Ureter (tissue), 1 donor: ENCODE data around the gene SLC7A8. TPM values are rescaled to one million over a fixed set of nuclear protein-coding genes. Genes with fewer than 3 reads are reported as not detected.
"Not testable (repeated sequence)": the region's sequence is repeated elsewhere in the genome, so short reads cannot be mapped to it uniquely, and the experiment has no call there.

ENCODE experiments used
- DNase-seq: peaks from one replicate; pipeline ENCODE4 v3.0.0-alpha.2; 2020; ENCODE audit warnings: low spot score
- total RNA-seq: library from RNA; stranded (reverse); gene quantifications from one replicate; pipeline ENCODE4 v1.2.4, GENCODE V29; 2023
- donor health status: DM: yes; HTN: yes; CAD: no.

The SLC7A8 gene
- total RNA-seq, result 58.5 TPM

GRCh38 chr14:23183479-23183878 lies at the start of gene SLC7A8:
TSS of gene SLC7A8 (minus strand) at chr14:23183660. CDS start at chr14:23182914, 746 bp downstream.
- DNase-seq, result peak; percentile 61

- DNase-seq, result not testable (repeated sequence)
Measured at GRCh38 chr14:23232241-23232808, 48.9 kb upstream of the SLC7A8 start.

- DNase-seq, result no peak
Measured at GRCh38 chr14:23228812-23229211, 45.4 kb upstream of the SLC7A8 start.

DNA sequence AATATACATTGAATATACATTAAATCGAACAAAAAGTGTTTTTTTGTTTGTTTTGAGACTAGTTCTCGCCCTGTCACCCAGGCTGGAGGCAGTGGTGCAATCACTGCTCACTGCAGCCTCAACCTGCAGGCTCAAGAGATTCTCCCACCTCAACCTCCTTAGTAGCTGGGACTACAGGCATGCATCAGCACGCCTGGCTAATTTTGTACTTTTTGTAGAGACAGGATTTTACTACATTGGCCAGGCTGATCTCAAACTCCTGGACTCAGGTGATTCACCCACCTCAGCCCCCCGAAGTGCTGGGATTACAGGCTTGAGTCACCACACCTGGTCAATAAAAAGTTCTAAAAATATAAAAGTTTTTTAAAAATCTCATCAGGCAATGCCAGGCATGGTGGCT lies 44.1 kb upstream of the SLC7A8 start:
- DNase-seq, result no peak

DNA sequence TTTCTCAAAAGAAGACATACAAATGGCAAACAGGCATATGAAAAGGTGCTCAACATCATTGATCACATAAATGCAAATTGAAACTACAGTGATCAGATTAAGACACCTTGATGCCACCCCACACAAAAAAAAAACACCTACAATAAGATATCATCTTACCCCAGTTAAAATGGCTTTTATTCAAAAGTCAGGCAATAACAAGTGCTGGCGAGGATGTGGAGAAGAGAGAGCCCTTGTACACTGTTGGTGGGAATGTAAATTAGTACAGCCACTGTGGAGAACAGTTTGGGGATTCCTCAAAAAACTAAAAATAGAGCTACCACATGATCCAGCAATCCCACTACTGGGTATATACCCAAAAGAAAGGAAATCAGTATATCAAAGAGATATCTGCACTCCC lies 41.5 kb upstream of the SLC7A8 start:
- not testable (repeated sequence) for DNase-seq

- DNase-seq, result no peak
Measured at GRCh38 chr14:23219075-23219474, 35.6 kb upstream of the SLC7A8 start.

DNA sequence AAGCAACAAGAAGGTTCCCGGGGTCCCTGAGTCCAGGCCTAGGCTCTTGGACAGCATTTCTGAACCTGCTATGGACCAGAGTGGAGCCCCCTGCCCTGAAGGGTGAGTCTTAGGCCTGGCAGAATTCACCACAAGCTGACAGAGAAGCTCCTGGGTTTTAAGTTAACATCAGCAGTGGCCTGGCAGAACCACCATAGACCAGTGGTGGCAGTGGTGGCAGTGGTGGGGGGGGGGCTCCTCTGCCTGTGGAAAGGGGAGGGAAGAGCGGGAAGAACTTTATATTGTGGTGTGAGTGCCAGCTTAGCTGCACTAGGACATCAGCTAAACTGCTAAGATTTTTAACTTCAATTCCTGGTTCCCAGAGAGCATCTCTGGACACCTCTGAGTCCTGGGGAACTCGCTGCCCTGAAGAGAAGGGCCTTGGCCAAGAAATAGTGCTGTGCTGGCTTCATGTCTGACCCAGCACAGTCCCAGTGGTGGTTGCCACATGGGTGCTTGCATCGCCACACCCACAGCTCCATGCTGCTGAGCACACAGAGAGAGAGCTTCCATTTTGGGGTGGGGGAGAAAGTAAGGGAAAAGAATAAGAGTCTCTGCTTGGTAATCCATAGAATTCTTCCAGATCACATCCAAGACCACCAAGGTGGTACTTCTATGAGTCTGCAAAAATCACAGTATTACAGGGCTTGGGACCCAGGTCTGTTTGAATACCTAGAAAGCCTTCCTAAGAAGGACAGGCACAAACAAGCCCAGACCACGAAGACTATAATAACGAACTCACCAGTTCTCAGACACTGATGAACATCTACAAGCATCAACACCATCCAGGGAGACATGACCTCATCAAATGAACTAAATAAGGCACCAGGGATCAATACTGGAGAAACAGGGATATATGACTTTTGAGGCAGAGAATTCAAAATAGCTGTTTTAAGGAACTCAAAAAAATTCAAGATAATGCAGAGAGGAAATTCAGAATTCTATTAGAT lies 33.9 kb upstream of the SLC7A8 start:
- DNase-seq, result no peak

DNA sequence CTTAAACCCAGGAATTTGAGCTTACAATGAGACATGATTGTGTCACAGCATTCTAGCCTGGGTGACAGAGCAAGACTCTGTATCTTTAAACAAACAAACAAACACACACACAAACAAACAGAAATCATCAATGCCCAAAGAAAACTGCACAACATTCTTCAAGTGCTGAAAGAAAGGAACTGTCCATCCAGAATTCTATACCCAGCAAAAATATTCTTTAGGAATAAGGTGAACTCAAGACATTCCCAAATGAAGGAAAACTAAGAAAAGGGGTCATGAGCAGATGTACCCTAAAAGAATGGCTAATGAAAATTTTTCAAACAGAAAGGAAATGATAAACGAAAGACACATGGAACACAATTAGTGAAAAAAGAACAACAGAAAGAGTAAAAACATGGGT lies 32.0 kb upstream of the SLC7A8 start:
- DNase-seq, result no peak

GRCh38 chr14:23209651-23210423 lies 26.4 kb upstream of the SLC7A8 start:
- DNase-seq, result no peak

- DNase-seq, result no peak
Measured at GRCh38 chr14:23208324-23208723, 24.9 kb upstream of the SLC7A8 start.

DNA sequence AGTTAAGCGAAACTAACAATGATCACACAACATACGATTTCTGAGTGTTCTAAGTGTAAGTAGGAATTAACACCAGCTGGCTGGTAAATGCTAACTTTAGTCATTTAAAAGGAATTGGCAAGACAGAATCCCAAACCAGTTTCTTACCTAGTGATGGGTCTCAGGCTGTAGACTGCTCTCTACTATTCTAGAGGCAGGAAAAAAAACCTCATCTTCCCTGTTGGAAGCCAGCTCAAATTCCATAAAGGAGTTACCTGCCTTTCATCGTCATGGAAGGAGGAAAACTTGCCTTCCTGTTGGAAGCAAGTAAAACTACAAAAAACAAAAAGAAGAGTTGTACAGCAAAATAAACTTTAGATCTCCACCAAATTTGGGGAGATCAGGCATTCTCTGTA lies 23.7 kb upstream of the SLC7A8 start:
- DNase-seq, result no peak

DNA sequence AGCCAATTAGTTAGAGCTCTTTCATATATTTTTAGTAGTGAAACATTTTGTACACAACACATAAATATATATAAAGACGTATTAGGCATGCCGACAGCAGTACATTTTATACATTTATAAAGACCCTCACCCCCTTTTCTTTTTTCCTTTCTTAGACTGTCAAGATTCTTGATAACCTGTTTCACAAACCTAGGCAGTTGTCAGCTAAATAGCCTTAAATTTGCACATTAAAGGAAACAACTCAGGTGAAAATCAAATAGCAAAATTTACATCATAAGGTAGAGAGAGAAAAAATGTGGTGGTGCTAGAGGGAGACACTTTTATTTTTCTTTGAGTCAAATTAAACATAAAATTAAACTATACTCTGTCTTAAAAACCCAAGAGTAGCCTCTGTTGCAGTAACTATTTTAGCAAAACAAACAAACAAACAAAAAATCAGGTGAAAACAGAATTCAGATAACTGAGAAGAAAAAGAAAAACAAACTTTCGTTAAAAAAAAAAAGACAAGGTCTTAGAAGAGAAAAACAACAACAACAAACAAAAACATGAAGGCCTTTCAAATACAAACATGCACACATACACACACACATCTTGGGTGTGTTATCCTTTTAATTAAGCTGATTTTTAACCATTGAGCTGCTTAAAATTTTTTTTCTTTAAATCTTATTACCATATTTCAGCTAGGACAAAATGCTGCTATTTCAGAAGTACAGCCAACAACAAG lies 23.1 kb upstream of the SLC7A8 start:
- DNase-seq, result no peak

- no peak for DNase-seq
Measured at GRCh38 chr14:23202001-23202400, 18.5 kb upstream of the SLC7A8 start.

GRCh38 chr14:23199141-23199540 lies 15.7 kb upstream of the SLC7A8 start:
- DNase-seq, result not testable (repeated sequence)

GRCh38 chr14:23196487-23196886 lies 13.0 kb upstream of the SLC7A8 start:
- DNase-seq, result not testable (repeated sequence)

- DNase-seq, result no peak
Measured at GRCh38 chr14:23195552-23196101, 12.2 kb upstream of the SLC7A8 start.

GRCh38 chr14:23193432-23193831 lies 10.0 kb upstream of the SLC7A8 start:
- DNase-seq, result no peak

GRCh38 chr14:23187925-23188324 lies 4.5 kb upstream of the SLC7A8 start:
- no peak for DNase-seq

DNA sequence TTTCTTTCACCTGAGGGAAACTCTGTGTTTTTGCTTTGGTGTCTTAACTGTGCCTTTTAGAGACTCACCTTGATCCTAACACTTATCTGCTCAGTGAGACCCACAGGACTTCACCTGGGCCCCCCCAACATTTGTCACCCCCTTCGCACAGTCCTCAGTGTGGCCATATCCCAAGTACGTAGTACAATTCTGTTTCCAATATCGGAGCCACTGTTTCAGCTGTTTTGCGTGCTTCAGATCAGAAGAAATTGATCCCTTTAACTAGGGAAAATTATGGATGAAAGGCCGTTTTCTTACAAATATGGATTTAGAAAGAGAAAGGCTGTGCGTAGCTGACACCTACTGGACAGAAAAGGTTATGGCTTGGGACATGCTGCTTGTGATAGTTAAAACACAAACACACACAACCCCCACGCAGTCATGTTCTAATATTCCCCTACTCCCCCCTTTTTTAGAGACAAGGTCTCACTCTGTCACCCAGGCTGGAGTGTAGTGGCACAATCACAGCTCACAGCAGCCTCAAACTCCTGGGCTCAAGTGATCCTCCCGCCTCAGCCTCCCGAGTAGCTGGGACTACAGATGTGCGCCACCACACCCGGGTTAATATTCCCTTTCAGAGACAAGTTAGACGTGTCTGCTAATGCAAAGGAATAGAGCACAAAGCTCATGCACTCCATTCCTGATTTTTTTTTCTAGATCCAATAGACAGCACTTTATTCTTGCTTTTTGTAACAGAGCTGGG lies 3.6 kb upstream of the SLC7A8 start:
- peak; percentile 58 for DNase-seq

DNA sequence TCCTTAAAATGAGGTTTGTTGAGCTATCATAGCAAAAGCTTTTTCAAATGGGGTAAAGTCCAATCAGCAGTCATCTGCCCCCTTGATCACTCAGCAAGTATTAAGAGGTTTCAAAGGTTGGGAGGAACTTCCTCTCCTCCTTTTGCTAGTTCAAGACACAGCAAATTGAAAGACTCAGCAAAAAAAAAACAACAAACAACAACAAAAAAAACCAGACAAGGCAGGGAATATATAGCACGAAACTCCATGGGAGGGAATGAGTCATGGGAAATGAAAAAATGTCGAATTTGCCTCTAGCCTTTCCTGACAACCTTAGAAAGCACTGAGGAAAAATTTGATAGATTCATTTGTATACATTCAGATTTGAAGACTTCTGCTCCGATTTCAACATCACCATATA lies 1.6 kb upstream of the SLC7A8 start:
- DNase-seq, result no peak

DNA sequence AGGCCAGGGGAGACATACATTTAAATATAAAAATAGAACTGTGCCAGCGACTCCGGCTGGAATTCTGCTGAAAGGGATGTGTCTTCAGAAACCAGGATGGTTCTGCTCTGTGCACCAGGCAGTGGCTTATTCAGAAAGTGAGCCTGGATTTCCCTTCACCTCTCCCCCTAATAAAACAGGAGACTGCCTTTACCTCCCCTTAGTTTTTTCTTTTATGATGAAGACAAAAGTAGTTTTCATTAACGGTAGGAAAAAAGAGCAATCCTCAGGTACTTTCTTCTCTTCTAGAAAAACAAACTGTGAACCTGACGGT lies 346 bp downstream of the SLC7A8 start:
- no peak for DNase-seq
